OCI-LY7 (cell line): ENCODE results near the gene MICAL3.

ENCODE experiments used
- EZH2phosphoT487 ChIP-seq: fragments of 200-600 bp; sonication (generic); IDR thresholded peaks from 2 replicates; pipeline ENCODE4 v1.6.1; 2018; ENCODE audit warnings: low read depth, borderline replicate concordance, mild to moderate bottlenecking, mixed run types, antibody characterized with exemption, low read length, moderate library complexity, mixed read lengths
- TF ChIP-seq, protein P1 (sequence below): fragments of 200-600 bp; sonication (generic); conservative IDR thresholded peaks from 2 replicates; pipeline ENCODE4 v1.5.1; 2014; ENCODE audit warnings: mild to moderate bottlenecking, antibody characterized with exemption, low read length, moderate library complexity, mixed read lengths

DNA sequence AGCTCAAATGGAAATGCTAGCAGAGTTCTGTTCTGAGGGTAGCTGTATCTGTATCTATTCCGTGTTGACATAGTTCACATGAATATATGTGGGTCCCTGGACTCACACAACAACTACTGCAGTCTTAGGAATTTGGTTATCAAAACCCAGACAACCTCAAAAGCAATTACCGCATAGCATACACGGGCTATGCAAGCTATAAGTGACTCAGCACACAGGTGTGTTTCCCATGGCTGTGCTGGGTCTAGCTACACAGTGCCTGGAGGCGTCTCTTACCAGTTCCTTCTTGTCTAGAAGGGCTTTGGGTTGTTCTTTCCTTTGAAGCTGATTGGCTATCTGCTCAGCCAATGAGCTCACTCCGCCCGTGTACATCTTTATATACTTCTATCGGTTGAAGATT is 151.9 kb downstream of the MICAL3 start:
- TF ChIP-seq, protein P1, sequence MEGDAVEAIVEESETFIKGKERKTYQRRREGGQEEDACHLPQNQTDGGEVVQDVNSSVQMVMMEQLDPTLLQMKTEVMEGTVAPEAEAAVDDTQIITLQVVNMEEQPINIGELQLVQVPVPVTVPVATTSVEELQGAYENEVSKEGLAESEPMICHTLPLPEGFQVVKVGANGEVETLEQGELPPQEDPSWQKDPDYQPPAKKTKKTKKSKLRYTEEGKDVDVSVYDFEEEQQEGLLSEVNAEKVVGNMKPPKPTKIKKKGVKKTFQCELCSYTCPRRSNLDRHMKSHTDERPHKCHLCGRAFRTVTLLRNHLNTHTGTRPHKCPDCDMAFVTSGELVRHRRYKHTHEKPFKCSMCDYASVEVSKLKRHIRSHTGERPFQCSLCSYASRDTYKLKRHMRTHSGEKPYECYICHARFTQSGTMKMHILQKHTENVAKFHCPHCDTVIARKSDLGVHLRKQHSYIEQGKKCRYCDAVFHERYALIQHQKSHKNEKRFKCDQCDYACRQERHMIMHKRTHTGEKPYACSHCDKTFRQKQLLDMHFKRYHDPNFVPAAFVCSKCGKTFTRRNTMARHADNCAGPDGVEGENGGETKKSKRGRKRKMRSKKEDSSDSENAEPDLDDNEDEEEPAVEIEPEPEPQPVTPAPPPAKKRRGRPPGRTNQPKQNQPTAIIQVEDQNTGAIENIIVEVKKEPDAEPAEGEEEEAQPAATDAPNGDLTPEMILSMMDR: no peak
- no peak for TF ChIP-seq EZH2phosphoT487
